Esophagus mucosa (tissue), 1 donor: ENCODE measurements around the gene OR4K15. TPM values are rescaled to one million over a fixed set of nuclear protein-coding genes. Genes with fewer than 3 reads are reported as not detected.
"Not testable (repeated sequence)": the region's sequence is repeated elsewhere in the genome, so short reads cannot be mapped to it uniquely, and the experiment has no call there.

Experiments used
- ATAC-seq: fragments of 200-7000 bp; cut with Tn5 transposase; one replicate; pipeline ENCODE4 v1.9.1; 2020
- total RNA-seq: library from RNA; stranded (reverse); gene quantifications from one replicate; pipeline ENCODE4 v1.2.4, GENCODE V29; 2023
- donor health status: DM: yes; HTN: yes; CAD: no.

OR4K15 gene
- total RNA-seq, result not detected

- ATAC-seq, result no peak
These were observed at the start of gene OR4K15 for GRCh38 chr14:19975291-19975690. Gene OR4K15 (plus strand): TSS chr14:19975591. CDS start chr14:19975591, 0 bp downstream.

GRCh38 chr14:19930617-19931016 lies 44.8 kb upstream of the OR4K15 start, which contains the start of gene OR4K1:
Gene OR4K1 (plus strand): TSS chr14:19930917. CDS start chr14:19935667, 4,750 bp downstream.
- ATAC-seq, result no peak

GRCh38 chr14:19941668-19942067 lies 33.7 kb upstream of the OR4K15 start:
- ATAC-seq, result no peak

GRCh38 chr14:19947413-19948090 lies 27.8 kb upstream of the OR4K15 start:
- ATAC-seq, result no peak

- ATAC-seq, result no peak
These were observed 26.2 kb upstream of the OR4K15 start for GRCh38 chr14:19949218-19949617.

GRCh38 chr14:19969735-19970134 lies 5.7 kb upstream of the OR4K15 start:
- ATAC-seq, result not testable (repeated sequence)

- no peak for ATAC-seq
These were observed 547 bp upstream of the OR4K15 start for GRCh38 chr14:19974844-19975243.

GRCh38 chr14:19993438-19993837 lies 18.0 kb downstream of the OR4K15 start:
- ATAC-seq, result no peak

- no peak for ATAC-seq
These were observed 26.5 kb downstream of the OR4K15 start, which contains the start of gene OR4Q2 for GRCh38 chr14:20001863-20002262. Gene OR4Q2 (plus strand): TSS chr14:20002163.

- no peak for ATAC-seq
These were observed 26.9 kb downstream of the OR4K15 start for GRCh38 chr14:20002319-20002718.

- no peak for ATAC-seq
These were observed 32.8 kb downstream of the OR4K15 start for GRCh38 chr14:20008156-20008555.

GRCh38 chr14:20019257-20019865 lies 44.0 kb downstream of the OR4K15 start, which contains the start of gene OR4K14:
Gene OR4K14 (minus strand): TSS chr14:20019307. CDS start chr14:20015193, 4,114 bp downstream.
- ATAC-seq, result no peak

Other genes with a start within 250 kb of the OR4K15 start
- not detected for gene OR4Q3, start 232.0 kb upstream of the OR4K15 start, total RNA-seq
- gene OR4M1, start 202.1 kb upstream of the OR4K15 start, total RNA-seq, result not detected
- not detected for gene OR4N2, start 171.8 kb upstream of the OR4K15 start, total RNA-seq
- not detected for gene OR4K2, start 100.4 kb upstream of the OR4K15 start, total RNA-seq
- not detected for gene OR4K5, start 55.0 kb upstream of the OR4K15 start, total RNA-seq
- not detected for gene OR4K1, start 44.7 kb upstream of the OR4K15 start, total RNA-seq
- not detected for gene OR4Q2, start 26.6 kb downstream of the OR4K15 start, total RNA-seq
- not detected for gene OR4K14, start 43.7 kb downstream of the OR4K15 start, total RNA-seq
- not detected for gene OR4K13, start 60.4 kb downstream of the OR4K15 start, total RNA-seq
- not detected for gene OR4L1, start 84.5 kb downstream of the OR4K15 start, total RNA-seq
- gene OR4K17, start 135.1 kb downstream of the OR4K15 start, total RNA-seq, result not detected
- gene OR4N5, start 163.2 kb downstream of the OR4K15 start, total RNA-seq, result not detected
- gene OR11G2, start 215.3 kb downstream of the OR4K15 start, total RNA-seq, result not detected
- gene OR11H6, start 248.1 kb downstream of the OR4K15 start, total RNA-seq, result not detected